Measurements from ENCODE around the gene GPAM.

DNA sequence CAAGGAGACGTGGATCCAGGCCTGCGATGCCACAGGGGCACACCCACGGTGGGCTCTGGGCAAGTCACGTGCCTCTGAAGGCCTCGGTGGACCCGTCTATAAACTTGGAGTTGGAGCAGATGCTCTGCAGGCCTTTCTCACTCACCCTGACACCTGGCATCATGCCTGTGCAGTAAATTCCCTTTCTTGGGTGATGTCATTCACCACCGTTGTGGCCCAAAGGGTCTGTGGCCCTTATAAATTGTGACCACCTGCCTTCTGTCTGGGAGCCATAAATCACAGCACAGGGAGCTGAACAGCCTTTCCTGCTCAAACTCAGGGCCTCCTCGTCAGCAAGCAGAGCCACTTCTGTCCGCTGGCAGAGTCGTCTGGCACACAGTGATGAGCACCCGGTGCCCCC is 52.2 kb downstream of the GPAM start:
- TF ChIP-seq POLR2A (IDR thresholded peaks at IDR 0.05), result no peak
- TF ChIP-seq EP300 (IDR thresholded peaks at IDR 0.05; ENCODE audit: low read depth), result no peak
- no peak for TF ChIP-seq CTCF (IDR thresholded peaks at IDR 0.05)
- no peak for TF ChIP-seq POLR2AphosphoS5 (IDR thresholded peaks at IDR 0.05)

Data from transverse colon (tissue), 4 donors.